ENCODE measurements around the gene SYCE3. TPM values are rescaled to one million over a fixed set of nuclear protein-coding genes. Genes with fewer than 3 reads are reported as not detected.

SYCE3 gene
- total and polyA plus RNA-seq, 11 donors: not detected

GRCh38 chr22:50523458-50523805, 39.3 kb downstream of the SYCE3 start:
- Histone ChIP-seq H3K4me3 (no peak overlapping the region), H3K4me1 (peaks cover 0 to 37% (median 25%) of the 10 kb centered on the region in 12 donors), H3K27ac (no peak overlapping the region), H3K27me3 (no peaks in the 10 kb centered on the region), H3K36me3 (peaks cover 0 to 73% (median 54%) of the 10 kb centered on the region in 9 donors), H3K9me3 (no peaks in the 10 kb centered on the region)
- no peak for TF ChIP-seq POLR2A (IDR thresholded peaks at IDR 0.05)
- TF ChIP-seq CTCF (IDR thresholded peaks at IDR 0.05): no peak
- intact Hi-C loops (cut with DNase I): loop anchor here in 1 of 10 donors (10.0 kb wide), 1 partner anchor 279 kb away; the partner anchor contains the start of gene TUBGCP6
- DNase-seq: peak in 1 of 5 donors; percentile 21
- 93 to 94% (median 94%) methylated on average over 16 of the region's 16 CpGs for WGBS, 4 donors
- no peak for ATAC-seq

- ATAC-seq: no peak
- H3K36me3 ChIP-seq: peaks cover 0 to 73% (median 60%) of the 10 kb centered on the region in 9 donors
- H3K27ac ChIP-seq: no peak overlapping the region
- H3K27me3 ChIP-seq: no peaks in the 10 kb centered on the region
- intact Hi-C loops (cut with DNase I): loop anchor here in 1 of 10 donors (10.0 kb wide), 1 partner anchor 278 kb away; the partner anchor contains the start of gene TUBGCP6
- TF ChIP-seq CTCF (IDR thresholded peaks at IDR 0.05) (no peak), POLR2A (IDR thresholded peaks at IDR 0.05) (no peak)
- DNase-seq: peak in 3 of 5 donors; percentile 21 to 62 (median 29)
- 86 to 89% (median 88%) methylated on average over 14 to 22 of the region's 22 CpGs for WGBS, 4 donors
- no peaks in the 10 kb centered on the region for H3K9me3 ChIP-seq
- H3K4me3 ChIP-seq: no peak overlapping the region
- H3K4me1 ChIP-seq: peaks cover 0 to 35% (median 25%) of the 10 kb centered on the region in 12 donors
Measured at GRCh38 chr22:50522806-50523438, 39.8 kb downstream of the SYCE3 start.

- intact Hi-C loops (cut with DNase I): loop anchor here in 1 of 10 donors (10.0 kb wide), 1 partner anchor 278 kb away; the partner anchor contains the start of gene TUBGCP6
- Histone ChIP-seq H3K36me3 (peaks cover 0 to 77% (median 66%) of the 10 kb centered on the region in 9 donors), H3K4me1 (peaks cover 0 to 33% (median 23%) of the 10 kb centered on the region in 12 donors), H3K4me3 (no peak overlapping the region), H3K27me3 (no peaks in the 10 kb centered on the region), H3K27ac (no peak overlapping the region), H3K9me3 (no peaks in the 10 kb centered on the region)
- 87 to 92% (median 90%) methylated on average over 11 to 15 of the region's 15 CpGs for WGBS, 4 donors
- TF ChIP-seq POLR2A (IDR thresholded peaks at IDR 0.05) (no peak), CTCF (IDR thresholded peaks at IDR 0.05) (no peak)
- ATAC-seq (no peak), DNase-seq (peak in 2 of 5 donors; percentile 13 to 51)
Measured at GRCh38 chr22:50522208-50522805, 40.4 kb downstream of the SYCE3 start.

- intact Hi-C loops (cut with DNase I): loop anchor here in 1 of 10 donors (10.0 kb wide), 1 partner anchor 277 kb away; the partner anchor contains the start of gene TUBGCP6
- whole genome bisulfite sequencing, 4 donors: 87 to 95% (median 94%) methylated on average over 7 to 10 of the region's 10 CpGs
- Histone ChIP-seq H3K9me3 (no peaks in the 10 kb centered on the region), H3K36me3 (peaks cover 0 to 83% (median 69%) of the 10 kb centered on the region in 9 donors), H3K4me3 (no peak overlapping the region), H3K27ac (no peak overlapping the region), H3K4me1 (peaks cover 0 to 27% (median 17%) of the 10 kb centered on the region in 12 donors), H3K27me3 (no peaks in the 10 kb centered on the region)
- ATAC-seq (no peak), DNase-seq (peak in 2 of 5 donors; percentile 8 to 23)
- TF ChIP-seq POLR2A (IDR thresholded peaks at IDR 0.05) (no peak), CTCF (IDR thresholded peaks at IDR 0.05) (no peak)
Measured at GRCh38 chr22:50521710-50522109, 41.0 kb downstream of the SYCE3 start.
